GM21447 (cell line): ENCODE results near the gene MADCAM1.

Experiments
- ATAC-seq: cut with Tn5 transposase; IDR thresholded peaks from one replicate; pipeline ENCODE4 v1.9.1; 2021; ENCODE audit not compliant: unreplicated experiment

The MADCAM1 gene

DNA sequence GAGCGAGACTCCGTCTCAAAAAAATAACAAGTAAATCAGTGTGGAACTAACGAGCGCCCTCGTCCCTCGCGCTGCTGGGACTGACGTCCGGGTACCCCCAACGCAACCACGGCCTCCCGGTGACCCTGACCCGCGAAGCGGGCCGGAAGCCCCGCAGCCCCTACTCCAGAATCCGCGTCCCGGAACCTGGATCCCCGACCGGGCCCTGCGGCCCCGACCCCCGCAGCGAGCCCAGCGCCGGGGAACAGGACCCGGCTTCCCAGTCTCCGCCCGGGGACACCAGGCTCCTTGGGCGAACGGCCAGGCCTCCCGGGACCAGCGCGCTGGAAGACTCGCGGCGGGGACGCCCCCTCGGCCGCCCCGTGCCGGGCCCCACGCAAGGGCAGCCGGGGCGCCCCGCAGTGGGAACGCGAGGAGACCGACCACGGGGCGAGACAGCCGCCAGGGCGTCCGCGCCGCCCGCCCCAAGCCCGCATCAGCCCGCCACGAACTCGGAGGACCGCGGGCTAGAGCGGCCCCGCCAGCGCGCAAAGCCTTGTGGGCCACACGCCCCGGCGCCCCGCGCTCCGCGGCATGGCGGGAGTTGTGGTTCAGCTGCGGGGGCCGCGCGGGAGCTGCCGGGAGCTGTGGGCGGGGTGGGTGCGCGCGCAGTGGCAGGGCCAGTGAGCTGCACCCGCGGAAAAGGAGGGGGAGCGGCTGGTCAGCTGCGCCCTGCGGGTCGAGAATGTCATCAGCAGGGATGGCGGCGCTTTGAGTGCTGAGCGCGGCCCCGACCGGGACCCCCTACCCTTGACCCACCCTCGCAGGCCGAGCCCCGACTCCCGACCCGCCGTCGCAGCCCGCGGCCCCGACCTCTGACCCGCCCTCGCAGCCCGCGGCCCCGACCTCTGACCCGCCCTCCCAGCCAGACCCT, 7.5 kb upstream of the MADCAM1 start:
- peak; percentile 72 for ATAC-seq

DNA sequence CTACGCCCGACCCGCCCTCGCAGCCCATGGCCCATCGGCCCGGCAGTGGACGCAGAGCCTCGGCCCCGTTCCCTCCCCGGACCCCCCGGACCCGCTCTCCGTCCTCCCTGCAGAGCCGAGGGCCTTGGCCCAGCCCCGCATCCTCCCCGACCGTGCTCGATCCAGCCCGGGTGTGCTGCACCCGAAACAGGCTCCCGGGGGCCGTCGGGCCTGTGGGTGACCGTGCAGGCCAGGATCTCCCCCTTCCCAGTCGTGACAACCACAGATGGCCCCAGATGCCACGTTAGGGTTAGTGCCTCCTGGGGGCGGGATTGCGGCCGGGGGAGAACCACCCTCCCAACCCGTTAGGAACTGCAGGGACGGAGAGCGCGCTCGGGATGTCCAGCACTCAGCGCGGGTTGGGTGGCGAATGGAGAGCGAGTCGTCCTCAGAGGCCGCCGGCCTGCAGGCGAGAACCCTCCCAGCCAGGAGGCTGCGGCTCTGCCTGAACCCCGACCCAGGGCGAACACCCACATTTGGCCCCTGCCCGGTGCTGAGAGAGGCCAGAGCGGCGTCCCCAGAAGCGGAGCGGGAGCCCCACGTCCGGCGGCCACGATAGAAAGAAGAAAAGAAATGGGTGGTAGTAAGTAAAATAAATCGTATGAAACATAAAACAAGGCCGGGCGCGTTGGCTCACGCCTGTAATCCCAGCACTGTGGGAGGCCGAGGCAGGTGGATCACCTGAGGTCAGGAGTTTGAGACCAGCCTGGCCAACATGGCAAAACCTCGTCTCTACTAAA, 6.7 kb upstream of the MADCAM1 start:
- ATAC-seq, result peak; percentile 16

DNA sequence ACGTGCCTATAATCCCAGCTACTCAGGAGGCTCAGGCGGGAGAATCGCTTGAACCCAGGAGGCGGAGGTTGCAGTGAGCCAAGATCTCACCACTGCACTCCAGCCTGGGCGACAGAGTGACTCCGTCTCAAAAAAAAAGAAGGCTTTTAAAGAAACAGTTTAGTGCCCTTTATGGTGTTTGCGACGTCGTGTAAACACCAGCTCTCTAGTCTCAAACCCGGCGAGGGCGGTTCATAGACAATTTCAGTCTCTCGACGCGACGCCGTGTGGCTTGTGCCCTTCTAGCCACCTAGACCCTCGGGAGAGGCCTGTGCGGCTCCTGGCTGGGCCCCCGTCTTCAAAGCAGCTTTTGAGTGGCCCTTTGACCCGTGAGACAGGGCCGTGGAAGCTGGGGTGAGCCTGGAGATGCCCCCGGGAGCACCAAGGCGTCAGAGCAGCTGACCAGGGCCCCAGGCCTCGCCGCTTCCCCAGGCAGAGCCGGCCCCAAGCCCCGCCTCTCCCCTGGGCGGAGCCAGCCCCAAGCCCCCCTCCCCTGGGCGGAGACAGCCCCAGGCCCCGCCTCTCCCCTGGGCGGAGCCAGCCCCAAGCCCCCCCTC, 5.0 kb upstream of the MADCAM1 start:
- no peak for ATAC-seq

DNA sequence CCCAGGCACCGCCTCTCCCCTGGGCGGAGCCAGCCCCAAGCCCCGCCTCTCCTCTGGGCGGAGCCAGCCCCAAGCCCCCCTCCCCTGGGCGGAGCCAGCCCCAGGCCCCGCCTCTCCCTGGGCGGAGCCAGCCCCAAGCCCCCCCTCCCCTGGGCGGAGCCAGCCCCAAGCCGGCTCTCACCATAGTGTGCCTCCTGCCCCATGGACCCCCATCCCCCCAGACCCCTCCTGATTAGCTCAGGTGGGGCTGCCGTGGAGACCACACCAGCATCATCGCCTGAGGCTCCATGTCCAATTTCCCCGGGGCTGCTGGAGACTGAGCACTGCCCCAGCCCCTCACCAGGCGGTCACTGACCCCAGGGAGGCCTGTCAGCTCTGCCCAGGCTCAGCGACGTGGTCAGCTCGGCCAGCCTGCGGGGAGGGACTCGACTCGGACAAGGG, 4.2 kb upstream of the MADCAM1 start:
- no peak for ATAC-seq

DNA sequence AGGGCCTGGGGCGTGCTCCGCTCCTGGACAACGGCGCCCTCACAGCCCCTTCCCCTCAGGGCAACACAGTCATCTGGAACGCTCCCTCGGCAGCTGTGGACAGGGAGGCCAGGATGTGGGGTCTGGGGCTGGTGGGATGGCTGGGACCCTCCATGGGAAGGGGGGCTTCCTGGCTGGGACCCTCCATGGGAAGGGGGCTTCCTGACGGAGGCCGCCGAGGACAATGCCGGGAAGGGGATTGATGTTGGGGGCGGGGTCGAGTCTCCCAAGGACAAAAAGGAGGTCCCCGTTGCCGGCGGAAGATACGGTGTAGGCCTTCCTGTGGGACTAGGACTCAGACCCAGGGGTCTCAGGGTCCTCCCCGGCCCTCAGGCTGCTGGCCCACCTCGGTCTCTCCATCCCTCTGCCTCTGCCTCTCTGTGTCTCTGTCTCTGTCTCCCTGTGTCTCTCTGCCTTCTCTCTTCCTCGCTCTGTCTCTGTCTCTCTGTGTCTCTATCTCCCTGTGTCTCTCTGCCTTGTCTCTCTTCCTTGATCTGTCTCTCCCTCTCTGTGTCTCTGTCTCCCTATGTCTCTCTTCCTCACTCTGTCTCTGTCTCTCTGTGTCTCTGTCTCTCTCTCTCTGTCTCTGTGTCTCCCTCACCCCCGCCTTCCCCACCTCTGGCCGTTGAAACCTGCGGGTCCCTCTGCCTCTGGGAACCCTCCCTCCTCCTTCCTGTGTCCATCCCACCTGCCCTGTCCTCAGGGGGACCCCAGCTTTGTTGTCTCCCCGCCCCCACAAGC, 2.7 kb upstream of the MADCAM1 start:
- no peak for ATAC-seq

DNA sequence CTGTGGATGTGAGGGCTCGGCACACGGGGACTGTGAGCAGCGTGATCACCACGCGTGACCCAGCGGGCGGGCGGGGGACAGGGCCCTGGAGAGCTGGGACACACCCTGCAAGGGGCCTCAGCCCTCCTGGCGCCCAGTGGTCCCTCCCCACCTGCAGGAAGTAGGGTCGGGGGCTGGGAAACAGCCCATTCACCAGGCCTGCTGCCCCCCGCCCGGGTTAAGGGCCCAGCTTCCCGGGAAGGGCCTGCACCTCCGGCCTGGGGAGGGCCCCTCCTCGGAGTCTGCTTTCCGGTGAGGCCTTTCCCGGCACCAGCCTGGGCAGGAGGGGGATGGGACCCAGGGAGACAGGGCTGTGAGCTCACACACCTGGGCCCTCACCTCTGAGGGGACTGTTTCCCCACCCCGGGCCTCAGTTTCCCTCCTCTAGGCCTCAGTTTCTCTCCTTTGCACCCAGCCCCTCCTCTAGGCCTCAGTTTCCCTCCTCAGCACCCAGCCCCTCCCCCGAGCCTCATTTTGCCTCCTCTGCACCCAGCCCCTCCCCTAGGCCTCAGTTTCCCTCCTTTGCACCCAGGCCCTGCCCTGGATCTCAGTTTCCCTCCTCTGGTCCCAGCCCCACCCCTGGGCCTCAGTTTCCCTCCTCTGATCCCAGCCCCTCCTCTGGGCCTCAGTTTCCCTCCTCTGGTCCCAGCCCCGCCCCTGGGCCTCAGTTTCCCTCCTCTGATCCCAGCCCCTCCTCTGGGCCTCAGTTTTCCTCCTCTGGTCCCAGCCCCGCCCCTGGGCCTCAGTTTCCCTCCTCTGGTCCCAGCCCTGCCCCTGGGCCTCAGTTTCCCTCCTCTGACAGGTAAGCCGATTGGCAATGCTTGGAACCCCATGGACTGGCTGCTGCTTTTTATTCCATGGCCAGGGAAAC, 1.9 kb upstream of the MADCAM1 start:
- no peak for ATAC-seq

DNA sequence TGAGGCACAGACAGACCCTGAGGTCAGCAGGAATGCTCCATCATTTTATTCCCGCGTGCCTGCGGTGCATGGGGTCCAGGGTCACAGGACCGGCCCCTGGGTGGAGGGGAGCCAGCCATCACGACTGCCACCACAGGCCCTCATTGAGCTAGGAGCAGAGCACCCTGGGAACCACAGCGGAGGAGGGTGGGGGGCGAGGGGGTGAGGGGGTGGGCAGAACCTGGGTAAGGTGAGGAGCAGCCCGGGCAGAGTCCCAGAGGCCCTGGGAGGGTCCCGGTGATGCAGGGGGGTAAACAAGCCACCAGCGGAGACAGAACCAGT, 1.2 kb upstream of the MADCAM1 start:
- no peak for ATAC-seq

DNA sequence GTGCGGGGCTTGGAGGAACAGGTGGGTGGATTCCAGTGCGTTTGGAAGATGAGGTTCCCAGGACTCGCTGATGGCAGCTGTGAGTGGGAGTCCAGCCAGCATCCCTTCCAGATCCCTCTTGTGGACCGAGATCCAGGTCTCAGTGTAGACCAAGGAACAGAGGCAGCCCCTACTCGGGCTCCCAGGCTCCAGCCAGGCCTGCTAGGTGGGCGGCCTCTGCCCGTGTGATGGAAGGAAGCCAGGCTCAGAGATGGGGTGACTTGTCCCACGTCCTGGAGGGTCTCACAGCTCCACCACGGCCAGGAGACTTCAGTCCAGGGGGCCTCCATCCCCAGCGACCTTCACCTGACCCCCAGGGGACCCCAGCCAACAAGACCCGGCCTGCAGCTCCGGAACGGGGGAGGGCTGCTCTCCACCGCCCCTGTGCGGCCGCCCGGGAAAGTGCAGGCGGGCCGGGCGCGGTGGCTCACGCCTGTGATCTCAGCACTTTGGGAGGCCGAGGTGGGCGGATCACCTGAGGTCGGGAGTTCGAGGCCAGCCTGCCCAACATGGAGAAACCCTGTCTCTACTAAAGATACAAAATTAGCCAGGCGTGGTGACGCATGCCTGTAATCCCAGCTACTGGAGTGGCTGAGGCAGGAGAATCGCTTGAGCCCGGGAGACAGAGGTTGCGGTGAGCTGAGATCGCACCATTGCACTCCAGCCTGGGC, 729 bp upstream of the MADCAM1 start:
- ATAC-seq, result no peak

DNA sequence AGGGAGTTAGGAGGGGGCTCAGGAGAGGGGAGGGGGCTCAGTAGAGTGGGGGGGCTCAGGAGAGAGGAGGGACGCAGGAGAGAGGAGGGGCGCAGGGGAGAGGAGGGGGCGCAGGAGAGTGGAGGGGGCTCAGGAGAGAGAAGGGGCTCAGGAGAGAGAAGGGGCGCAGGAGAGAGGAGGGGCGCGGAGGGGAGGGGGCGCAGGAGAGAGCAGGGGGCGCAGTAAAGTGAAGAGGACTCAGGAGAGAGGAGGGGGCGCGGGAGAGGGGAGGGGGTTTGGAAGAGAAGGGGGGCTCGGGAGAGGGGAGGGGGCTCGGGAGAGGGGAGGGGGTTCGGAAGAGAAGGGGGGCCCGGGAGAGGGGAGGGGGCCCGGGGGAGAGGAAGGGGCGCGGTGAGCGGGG, 700 bp downstream of the MADCAM1 start:
- no peak for ATAC-seq

DNA sequence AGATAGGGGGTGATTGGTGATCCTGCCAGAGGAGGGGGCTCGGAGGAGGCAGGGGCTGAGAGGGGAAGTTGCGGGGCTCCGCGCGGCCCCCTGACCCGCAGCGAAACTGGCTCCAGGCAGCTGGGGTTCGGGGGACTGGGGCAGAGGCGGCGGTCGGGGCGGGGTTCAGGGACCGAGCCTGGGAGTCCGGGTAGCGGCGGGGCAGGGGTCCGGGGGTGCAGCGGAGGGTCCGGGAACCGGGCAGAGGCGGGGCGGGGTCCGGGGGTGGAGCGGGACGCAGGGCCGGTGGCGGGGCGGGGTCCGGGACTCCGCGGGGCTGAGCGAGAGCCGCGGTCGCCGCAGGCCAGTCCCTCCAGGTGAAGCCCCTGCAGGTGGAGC, 1.2 kb downstream of the MADCAM1 start:
- ATAC-seq, result no peak

DNA sequence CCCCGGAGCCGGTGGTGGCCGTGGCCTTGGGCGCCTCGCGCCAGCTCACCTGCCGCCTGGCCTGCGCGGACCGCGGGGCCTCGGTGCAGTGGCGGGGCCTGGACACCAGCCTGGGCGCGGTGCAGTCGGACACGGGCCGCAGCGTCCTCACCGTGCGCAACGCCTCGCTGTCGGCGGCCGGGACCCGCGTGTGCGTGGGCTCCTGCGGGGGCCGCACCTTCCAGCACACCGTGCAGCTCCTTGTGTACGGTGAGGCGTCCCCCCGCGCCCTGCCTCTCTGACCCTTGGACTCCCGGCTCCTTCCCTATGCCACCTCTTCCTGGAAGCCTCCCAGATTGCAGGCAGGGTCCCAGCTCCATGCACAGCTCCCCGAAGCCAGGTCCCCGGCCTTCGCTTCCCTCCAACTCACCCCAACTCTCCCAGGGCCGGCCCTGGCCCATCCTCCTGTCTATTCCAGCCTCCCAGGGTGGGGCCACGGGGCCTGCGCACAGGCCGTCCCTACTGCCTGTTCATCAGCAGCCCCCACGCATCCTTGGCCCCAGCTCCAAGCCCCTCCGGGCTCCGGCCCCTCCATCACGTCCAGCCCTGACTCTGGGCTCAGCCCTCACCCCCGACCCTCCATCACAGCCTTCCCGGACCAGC, 1.7 kb downstream of the MADCAM1 start:
- no peak for ATAC-seq

DNA sequence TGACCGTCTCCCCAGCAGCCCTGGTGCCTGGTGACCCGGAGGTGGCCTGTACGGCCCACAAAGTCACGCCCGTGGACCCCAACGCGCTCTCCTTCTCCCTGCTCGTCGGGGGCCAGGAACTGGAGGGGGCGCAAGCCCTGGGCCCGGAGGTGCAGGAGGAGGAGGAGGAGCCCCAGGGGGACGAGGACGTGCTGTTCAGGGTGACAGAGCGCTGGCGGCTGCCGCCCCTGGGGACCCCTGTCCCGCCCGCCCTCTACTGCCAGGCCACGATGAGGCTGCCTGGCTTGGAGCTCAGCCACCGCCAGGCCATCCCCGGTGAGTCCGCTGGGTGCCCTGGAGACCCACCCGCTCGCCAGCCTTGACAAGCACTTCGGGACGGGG, 2.2 kb downstream of the MADCAM1 start:
- ATAC-seq, result no peak

DNA sequence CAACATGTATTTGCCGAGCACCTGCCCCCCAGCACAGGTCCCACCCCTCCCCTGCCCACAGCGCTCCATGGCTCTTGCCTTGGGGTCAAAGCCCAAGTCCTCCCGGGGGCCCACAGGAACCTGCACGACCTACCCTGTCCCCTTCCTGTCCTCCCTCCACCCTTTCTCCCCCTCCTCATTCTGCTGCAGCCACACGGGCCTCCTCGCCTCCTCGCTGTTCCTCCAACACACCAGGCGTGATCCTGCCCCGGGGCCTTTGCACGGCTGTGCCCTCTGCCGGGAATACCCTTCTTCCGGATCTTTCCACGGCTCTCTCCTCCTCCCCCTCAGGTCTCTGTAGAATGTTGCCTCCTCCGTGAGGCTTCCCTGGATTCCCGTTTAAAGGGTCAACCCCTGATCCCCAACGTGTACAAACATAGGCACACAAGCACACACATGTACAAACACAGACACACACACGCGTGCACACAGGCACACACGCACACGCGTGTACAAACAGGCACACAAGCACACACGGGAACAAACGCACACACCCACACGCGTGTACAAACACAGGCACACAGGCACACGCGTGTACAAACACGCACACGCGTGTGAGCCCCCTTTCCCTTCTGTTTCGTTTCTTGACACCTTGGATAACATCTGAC, 2.8 kb downstream of the MADCAM1 start:
- no peak for ATAC-seq

DNA sequence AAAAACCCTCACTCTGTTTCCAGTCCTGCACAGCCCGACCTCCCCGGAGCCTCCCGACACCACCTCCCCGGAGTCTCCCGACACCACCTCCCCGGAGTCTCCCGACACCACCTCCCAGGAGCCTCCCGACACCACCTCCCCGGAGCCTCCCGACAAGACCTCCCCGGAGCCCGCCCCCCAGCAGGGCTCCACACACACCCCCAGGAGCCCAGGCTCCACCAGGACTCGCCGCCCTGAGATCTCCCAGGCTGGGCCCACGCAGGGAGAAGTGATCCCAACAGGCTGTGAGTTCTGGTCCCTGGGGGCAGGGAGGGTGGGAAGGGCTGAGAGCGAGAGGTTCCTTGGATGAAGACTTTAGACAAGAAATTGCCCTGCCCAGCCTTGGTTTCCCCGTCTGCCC, 5.4 kb downstream of the MADCAM1 start:
- no peak for ATAC-seq

DNA sequence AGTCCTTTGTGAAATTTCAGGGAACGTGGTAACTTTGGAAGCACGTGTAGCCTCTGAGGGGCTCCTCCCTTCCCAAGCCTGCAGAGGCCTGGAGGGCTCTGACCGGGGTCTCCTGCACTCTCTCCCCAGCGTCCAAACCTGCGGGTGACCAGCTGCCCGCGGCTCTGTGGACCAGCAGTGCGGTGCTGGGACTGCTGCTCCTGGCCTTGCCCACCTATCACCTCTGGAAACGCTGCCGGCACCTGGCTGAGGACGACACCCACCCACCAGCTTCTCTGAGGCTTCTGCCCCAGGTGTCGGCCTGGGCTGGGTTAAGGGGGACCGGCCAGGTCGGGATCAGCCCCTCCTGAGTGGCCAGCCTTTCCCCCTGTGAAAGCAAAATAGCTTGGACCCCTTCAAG, 8.3 kb downstream of the MADCAM1 start:
- ATAC-seq, result no peak

DNA sequence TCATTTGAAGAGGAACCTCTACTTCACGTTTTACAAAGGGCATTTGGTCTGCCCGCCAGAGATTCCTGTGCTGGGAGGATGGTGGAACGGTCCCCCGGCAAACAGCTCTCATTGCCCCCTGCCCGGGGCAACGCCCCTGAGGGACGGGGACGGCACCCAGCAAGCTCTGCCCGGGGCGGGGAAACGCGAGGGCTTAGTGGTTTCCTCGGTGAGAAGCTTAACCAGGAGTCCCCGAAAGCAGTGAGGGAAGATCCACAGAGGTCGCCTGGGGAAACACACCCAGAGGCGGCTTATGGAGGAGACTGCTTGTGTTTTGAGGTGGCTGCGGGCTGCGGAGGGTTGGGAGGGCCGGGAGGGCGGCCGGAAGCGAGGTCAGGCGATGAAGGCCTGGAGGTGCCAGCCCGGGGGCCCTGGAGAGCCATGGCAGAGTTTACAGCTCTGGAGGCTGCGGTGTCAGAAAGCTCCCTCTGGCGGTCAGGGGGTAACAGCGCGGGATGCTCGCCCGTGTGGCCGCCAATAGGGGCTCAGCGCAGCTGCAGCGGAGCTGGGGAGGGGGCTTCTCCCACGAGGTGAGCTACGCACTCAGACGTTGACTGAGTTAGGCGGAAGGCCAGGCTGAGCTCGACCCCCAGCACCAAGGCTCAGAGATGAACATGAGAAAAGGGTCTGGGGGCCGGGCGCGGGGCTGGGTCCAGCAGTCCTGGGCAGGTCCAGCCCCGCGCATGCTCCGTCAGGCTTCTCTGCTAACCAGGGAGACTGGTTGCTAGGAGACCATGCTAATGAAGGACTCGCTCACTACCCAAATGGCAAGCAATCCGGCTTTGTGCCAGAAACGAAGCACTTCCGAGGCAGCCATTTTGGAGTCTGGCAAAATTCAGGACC, 10.4 kb downstream of the MADCAM1 start:
- ATAC-seq, result peak; percentile 65
